Hindlimb muscle (tissue), 1 donor: ENCODE results near the gene KIF1B. TPM values are rescaled to one million over a fixed set of nuclear protein-coding genes. Genes with fewer than 3 reads are reported as not detected.
A peak's percentile ranks its signal among the peaks of the same experiment; 100 is the strongest.
"Not testable (repeated sequence)": the region's sequence is repeated elsewhere in the genome, so short reads cannot be mapped to it uniquely, and the experiment has no call there.

Experiments
- DNase-seq: peaks from one replicate; pipeline ENCODE4 v3.0.0-alpha.2; 2013
- polyA plus RNA-seq: library from polyadenylated mRNA; unstranded; fragments of 120-200 nt; gene quantifications from one replicate; pipeline ENCODE4 v1.2.1, GENCODE V29; 2013; ENCODE audit not compliant: insufficient read length

Gene KIF1B
- polyA plus RNA-seq, 1 donor: 203 TPM

DNA sequence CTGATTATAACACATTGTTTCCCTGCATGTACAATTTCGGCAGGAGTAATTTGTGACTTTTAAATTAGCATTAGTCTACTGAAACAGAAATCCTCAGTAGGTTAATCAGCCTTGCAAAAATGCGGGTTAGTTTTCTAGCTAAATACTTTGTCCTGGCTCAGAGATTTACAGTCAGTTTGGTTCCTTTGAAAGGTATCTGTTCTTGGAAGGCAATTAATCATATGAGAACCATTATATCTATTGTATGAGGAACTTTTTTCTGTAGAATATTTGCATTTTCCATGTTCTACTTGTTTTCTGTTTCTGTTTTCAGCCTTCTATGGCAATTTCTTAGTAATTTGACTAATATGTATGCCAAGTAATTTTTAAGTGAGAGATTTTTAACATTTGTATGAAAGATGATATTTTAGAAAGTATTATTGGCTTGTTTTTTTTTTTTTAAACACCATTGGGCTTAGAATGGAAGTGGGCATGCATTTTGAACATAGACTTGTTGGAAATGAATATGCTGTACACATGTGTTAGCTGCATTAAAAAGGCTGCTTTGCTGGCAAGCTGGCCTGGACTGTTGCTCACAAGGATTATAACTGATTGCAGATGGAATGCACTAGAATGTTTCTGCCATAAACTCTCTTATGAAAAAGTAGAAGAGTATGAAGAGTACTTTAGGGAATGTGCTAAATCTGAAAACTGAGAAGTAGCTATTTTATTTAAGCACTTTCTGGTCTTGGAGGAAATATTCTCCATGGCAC lies 26.2 kb downstream of the KIF1B start:
- peak; percentile 67 for DNase-seq

DNA sequence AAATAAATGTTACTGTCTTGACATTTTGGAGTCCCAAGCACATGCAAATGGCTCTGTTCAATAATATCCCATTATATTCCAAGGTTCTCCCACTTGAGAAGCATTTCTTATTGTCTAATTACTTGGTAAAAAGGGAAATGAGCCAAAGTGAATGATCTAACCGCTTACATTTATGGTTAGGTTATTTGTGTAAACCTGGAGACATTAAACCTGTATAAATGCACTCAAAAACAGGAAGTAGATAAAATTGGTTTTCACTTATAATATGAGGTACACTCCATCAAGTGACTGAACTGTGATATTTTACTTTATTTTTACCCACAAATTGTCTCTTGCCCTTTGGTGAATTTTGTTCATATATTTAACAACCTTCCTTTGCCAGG lies 26.8 kb downstream of the KIF1B start:
- DNase-seq: no peak

DNA sequence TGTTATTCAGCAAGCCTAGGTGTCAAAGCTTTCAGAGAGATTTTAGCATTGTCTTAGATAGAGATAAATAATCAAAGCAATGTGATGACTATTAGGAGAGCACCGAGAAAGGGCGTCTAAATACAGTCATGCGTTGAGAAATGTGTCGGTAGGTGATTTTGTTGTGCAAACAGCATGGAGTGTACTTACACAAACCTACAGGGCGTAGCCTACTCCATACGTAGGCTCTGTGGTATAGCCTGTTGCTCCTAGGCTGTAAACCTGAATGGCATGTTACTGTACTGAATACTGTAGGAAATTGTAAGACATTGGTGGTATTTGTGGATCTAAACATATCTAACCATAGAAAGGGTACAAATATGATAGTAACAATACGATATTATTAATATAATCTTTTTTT lies 31.8 kb downstream of the KIF1B start:
- DNase-seq: no peak

DNA sequence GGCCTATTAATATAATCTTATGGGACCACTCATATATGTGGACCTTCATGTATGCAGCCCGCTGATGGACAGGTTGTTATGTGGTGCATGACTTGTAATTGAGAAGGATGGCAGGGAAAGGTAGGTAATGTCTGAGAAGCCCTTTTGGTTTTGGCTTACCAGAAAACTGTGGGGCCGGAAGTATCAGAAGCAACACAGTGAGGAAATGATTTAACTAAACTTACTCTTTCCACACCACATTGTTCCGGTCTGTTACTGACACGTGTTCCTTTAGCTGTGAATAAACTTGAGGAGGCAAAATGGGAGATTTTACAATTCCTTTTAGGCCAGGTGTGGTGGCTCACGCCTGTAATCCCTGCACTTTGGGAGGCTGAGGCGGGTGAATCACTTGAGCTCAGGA lies 32.4 kb downstream of the KIF1B start:
- DNase-seq: no peak

DNA sequence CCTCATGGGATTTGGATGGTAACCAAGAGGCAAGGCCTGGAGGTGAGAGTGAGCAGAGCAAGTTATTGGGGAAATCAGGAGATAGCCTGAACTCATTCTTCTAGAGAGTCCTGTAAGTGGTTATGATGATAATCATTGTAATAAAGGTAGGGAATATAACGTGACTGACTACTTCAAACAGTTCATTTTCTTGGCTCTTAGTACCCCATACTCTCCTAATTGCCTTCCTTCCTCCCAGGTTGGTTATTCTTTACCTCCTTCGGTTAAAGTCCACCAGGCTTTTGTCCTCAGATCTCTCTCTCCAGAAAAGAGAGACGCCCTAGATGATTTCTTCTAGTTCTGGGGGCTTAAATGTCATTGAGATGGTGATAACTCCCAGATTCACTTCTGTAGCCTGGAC lies 35.3 kb downstream of the KIF1B start:
- no peak for DNase-seq

DNA sequence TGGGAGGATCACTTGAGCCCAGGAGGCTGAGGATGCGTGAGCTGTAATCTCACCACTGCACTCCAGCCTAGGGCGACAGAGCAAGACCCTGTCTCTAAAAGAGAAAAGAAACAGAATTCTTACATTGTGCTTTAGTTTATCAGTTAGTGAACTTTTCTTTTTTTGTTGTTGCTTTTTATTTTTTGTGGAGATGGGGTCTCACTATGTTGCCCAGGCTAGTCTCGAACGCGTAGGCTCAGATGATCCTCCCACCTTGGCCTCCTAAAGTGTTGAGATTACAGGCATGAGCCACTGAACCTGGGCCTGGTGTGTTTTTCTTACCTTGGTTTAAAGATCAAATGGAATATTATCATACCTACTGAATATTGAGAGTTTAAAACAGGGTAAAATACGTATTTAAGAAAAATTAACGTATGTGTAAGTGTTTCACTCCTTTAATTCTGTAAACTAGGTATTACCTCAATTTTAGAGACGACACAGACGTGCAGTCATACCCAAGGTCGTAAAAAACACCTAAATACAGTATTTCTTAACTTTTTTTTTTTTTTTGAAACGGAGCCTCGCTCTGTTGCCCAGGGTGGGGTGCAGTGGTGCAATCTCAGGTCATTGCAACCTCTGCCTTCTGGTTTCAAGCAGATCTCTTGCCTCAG lies 39.6 kb downstream of the KIF1B start:
- no peak for DNase-seq

DNA sequence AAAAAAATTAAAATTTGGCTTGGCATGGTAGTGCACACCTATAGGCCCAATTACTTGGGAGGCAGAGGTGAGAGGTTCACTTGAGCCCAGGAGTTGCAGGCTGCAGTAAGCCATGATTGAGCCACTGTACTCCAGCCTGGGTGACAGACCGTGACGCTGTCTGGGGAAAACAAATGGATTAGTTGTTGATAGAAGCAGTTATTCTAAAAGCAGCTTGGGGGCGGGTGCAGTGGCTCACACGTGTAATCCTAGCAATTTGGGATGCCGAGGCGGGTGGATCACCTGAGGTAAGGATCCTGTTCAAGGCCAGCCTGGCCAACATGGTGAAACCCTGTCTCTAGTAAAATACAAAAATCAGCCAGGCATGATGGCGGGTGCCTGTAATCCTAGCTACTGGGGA lies 40.3 kb downstream of the KIF1B start:
- no peak for DNase-seq

DNA sequence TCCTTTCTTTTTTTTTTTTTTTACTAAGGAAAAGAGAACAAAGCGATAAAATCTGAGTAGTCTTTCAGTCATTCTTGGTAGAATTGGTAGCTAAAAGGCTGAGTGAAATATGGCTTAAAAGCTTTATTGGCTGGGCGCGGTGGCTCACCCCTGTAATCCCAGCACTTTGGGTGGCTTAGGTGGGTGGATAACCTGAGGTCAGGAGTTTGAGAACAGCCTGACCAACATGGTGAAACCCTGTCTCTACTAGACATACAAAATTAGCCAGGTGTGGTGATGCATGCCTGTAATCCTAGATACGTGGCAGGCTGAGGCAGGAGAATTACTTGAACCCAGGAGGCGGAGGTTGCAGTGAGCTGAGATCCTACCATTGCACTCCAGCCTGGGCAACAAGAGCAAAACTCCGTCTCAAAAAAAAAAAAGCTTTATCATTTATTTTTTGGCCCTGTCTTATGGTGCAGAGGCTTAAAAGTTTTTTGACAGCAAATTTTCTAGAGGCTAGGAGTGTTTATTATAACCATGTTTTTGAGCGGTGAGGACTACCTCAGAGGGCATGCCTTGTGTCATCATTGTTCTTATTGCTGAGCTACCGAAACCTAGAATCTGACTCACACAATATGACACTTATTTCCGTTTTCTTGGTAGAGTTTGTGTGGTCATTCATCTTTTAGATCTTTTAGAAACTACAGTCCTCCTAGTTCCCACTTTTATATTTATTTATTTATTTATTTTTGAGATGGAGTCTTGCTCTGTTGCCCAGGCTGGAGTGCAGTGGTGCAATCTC lies 41.1 kb downstream of the KIF1B start:
- not testable (repeated sequence) for DNase-seq

DNA sequence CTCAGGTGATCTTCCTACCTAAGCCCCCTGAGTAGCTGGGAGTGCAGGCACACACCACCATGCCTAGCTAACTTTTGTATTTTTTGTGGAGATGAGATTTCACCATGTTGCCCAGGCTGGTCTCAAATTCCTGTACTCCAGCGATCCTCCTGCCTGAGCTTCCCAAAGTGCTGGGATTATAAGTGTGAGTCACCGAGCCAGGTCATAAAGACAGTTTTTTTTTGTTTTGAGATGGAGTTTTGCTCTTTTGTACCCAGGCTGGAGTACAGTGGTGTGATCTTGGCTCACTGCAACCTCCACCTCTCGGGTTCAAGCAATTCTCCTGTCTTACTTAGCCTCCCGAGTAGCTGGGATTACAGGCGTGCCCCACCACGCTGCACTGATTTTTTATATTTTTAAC lies 42.1 kb downstream of the KIF1B start:
- DNase-seq: no peak

DNA sequence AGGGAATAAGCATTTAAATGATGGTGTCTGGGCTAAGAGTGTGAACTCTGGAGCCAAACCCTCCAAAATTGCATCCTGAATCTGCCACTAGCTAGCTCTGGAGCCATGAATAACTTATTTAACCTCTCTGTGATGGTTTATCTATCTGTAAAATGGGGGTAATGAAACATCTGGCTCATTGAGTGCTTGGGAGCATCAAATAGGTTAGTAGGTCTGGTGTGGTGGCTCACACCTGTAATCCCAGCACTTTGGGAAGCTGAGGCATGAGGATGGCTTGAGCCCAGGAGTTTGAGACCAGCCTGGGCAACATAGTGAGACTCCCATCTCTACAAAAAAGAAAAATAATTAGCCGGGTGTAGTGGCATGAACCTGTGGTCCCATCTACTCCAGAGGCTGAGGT lies 42.8 kb downstream of the KIF1B start:
- DNase-seq: no peak

DNA sequence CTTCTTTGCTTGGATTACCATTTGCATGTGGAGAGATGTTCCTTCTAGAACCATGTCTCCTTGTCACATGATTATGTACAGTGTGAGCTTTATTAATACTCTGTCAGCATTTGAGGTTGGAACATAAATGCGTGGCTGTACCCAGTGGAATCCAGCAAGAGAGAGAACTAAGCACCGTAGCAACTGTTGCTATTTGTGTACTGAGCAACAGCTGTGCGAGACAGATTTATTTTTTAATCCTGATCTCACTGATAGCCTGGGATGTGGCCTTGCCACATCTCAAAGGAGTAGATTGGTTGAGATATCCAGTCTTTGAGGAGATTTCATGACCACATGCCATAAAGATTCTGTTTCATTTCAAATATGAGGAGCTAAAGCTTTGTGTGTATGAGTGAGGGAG lies 43.4 kb downstream of the KIF1B start:
- DNase-seq: peak; percentile 81

DNA sequence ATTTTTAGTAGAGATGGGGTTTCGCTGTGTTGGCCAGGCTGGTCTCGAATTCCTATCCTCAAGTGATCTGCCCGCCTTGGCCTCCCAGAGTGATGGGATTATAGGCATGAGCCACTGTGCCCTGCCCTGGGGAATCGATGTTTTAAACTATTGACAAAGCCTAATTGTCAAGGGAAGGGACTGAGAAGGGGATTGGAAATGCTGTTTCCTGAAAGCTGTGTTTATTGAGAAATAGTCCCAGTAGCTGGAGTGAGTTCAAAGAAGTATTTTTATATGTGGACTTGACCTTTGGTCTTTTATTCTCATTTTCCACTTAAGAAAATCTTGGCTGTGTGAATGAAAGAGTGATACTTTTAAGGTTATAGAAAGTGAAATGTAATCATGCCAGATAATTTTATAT lies 47.5 kb downstream of the KIF1B start:
- DNase-seq: no peak

DNA sequence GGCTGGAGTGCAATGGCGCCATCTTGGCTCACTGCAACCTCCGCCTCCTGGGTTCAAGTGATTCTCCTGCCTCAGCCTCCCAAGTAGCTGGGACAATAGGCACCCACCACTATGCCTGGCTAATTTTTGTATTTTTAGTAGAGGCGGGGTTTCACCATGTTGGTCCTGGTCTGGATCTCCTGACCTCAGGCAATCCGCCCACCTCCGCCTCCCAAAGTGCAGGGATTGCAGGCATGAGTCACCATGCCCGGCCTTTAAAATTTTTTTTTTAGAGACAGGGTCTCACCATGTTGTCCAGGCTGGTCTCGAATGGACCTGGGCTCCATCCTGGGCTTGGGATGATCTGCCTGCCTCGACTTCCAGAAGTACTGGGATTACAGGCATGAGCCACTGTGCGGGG lies 49.2 kb downstream of the KIF1B start:
- not testable (repeated sequence) for DNase-seq

DNA sequence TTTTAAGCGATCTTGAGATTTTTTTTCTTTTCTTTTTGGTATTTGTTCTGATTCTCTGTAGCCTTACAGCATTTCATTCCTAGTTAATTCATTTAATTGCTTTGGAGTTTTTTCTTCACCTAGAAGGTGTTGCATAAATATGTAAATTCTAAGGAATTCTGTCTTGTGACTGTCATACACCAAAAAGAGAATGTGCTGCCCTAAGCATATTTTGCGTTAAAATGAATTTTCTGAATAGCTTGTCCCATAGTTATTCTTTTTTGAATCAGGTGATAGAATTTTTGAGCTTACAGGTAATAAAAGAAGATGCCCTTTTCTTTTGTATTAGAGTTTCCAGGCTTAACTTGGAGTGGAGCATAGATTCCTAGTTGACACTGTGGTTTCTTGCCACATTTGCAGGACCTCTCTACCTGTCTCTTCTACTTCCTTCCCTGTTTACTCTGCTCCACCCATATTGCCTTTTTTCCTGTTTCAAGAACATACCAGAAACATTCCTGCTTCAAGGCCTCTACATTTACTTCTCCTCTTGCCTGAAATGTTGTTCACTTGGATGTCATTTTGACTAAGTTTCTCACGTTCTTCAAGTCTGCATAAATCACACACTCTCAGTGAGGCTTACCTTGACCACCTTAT lies 53.2 kb downstream of the KIF1B start:
- no peak for DNase-seq

DNA sequence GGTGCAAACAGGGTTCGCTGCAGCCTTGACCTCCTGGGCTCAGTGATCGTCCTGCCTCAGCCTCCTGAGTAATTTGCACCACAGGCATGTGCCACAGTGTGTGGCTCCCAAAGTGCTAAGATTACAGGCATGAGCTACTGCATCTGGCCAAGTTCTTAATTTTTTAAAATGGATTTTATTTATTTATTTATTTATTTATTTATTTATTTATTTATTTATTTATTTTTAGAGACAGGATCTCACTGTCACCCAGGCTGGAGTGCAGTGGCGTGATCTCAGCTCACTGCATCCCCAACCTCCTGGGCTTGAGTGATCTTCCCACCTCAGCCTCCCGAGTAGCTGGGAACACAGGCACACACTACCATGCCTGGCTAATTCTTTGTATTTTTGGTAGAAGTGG lies 54.7 kb downstream of the KIF1B start:
- DNase-seq: no peak

DNA sequence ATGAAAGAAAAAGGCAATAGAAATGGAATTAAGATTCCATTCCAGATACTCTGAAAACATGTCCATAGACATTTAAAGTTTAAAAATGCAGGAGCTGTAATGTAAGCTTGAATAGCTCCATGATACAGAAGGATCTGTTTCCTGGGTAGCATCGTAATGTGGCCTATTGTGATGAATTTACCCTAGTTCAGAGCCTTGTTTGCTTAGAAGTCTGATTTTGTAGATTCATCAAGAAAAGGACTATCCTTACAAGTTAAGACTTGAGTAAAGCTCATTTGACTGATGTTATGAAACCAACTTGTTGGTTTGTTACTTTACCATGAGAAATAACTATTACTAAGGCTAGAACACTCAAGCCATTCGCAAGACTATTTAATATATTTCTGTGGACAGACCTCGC lies 55.5 kb downstream of the KIF1B start:
- DNase-seq: no peak

DNA sequence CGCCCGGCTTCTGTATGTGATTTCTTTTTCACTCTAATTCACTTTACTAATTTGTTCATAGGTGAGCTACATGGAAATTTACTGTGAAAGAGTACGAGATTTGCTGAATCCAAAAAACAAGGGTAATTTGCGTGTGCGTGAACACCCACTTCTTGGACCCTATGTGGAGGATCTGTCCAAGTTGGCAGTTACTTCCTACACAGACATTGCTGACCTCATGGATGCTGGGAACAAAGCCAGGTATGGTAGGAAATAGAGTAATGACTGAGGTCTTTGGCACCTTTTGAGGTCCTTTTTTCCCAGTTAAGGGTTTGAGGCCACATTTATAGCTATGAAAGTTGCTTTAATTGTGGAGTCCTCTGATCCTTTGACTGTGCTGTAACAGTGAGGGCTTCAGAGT lies 56.9 kb downstream of the KIF1B start:
- peak; percentile 10 for DNase-seq

DNA sequence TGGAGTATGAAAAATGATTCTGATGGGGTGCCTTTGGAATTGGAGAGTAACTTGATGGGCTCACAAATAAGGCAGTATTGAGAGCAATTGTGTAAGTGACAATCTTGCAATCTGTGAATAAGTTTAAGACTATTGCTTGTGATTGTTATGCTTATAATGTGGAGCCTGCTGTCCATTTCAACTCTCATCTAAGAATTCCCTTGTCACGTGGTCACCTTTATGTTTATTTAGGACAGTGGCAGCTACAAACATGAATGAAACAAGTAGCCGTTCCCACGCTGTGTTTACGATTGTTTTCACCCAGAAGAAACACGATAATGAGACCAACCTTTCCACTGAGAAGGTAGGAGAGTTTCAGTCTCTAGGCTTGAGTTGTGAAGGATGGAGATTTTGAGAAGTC lies 57.6 kb downstream of the KIF1B start:
- DNase-seq: no peak

DNA sequence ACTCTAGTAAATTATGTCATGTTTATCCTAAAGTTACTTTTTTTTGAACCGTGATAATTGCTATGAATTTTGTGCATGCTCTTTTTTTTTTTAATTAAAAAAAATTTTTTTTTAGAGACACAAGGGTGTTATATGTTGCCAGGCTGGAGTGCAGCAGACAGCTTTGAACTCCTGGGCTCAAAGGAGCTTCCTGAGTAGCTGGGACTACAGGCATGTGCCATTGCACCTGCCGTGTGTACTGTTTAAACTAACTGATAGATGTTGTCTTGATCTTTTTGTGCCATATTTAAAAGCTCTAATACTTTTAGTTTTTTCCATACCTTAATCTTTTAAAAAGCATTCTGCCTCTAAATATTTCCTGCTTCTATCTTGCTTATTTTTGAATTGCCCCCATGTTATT lies 60.7 kb downstream of the KIF1B start:
- DNase-seq: no peak

DNA sequence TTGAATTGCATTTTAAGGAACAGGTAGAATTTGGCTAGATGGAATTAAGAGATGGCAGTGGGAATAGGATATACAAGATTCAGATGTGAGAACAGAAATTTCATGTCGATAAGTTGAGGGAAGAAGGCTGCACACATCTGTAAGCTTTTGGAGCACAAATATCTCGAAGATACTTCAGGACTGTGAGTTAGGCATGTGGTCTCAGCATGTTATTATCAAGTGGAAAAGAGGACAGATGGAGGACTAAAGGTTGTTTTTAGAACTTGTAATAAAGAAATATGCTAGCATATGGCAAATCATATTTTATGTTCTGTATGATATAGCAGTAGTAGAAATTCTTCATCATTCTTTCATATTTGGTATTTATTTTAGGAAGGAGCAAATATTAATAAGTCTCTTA lies 61.5 kb downstream of the KIF1B start:
- DNase-seq: no peak

DNA sequence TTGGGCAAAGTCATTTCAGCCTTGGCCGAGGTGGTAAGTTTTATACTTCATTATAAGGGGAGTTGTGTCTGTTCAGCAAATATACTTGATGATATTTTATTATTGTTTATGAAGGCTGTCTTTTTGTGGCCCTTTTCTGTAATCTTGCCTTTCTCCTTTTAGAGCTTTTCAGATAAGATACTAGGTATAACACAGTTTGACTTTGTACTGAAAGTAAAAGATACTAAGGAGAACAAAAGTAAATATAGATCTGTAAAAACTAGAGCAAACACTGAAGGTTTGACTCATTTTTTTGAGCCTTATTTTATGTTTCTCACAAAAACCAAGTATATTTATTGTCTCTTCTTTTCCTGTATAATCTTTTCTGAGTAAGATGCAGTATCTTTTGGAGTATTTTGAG lies 61.9 kb downstream of the KIF1B start:
- no peak for DNase-seq

DNA sequence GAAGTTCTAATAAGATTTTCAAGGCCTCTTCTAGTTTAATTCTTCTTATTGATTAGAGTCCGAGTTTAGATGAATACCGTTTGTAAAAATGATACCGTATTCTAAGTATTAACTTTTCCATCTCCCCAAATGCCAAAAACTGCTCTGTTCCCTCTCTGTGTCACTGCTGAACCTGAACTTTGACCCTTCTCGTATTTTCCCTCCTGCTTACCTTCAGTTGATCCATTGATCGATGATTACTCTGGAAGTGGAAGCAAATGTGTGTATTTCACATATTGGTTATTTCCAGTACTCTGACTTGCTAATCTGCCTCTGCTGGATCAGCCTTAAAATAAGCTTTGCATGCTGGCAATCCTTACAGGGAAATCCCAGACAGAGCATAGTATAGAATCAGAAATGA lies 68.5 kb downstream of the KIF1B start:
- no peak for DNase-seq
